IMR-90 (cell line): ENCODE results near the gene TCF12. TPM values are rescaled to one million over a fixed set of nuclear protein-coding genes. Genes with fewer than 3 reads are reported as not detected.
"Not testable (repeated sequence)": the region's sequence is repeated elsewhere in the genome, so short reads cannot be mapped to it uniquely, and the experiment has no call there.

ENCODE experiments used
- ATAC-seq: fragments of 200-7000 bp; cut with Tn5 transposase; 2 replicates; pipeline ENCODE4 v1.9.1; 2020; ENCODE audit warnings: low read depth, mild to moderate bottlenecking, moderate library complexity
- BruUV-seq: library from RNA; stranded (reverse); fragments of 400-500 nt; replicated peaks from 2 replicates; lab custom pipeline; 2021; lab: Mats Ljungman, UMichigan
- CTCF ChIA-PET: fragments of 300-600 bp; formaldehyde crosslinking; extraction: SDS; loops from one replicate; lab custom pipeline; 2021; ENCODE audit warnings: antibody characterized with exemption; lab: Yijun Ruan, JAX
- POLR2A ChIA-PET: fragments of 300-600 bp; sonication (Branson Sonifier 250); formaldehyde crosslinking; loops from one replicate; lab custom pipeline; 2022; ENCODE audit warnings: antibody characterized with exemption; ENCODE audit not compliant: unreplicated experiment; lab: Charles Lee
- DNase-seq: peaks from one replicate; pipeline ENCODE4 v3.0.0; 2013
- H2AFZ ChIP-seq: replicated peaks from 2 replicates; pipeline ENCODE3; 2013; ENCODE audit warnings: low read length, mild to moderate bottlenecking; ENCODE audit not compliant: poor library complexity
- H2AK5ac ChIP-seq: 2 replicates; pipeline ENCODE4 v1.6.1; 2013; ENCODE audit warnings: low read depth, low read length, inconsistent platforms
- H2AK9ac ChIP-seq: replicated peaks from 2 replicates; pipeline ENCODE3; 2013; ENCODE audit warnings: mild to moderate bottlenecking, low read depth, low read length, moderate library complexity; ENCODE audit not compliant: poor library complexity
- H2BK120ac ChIP-seq: 2 replicates; pipeline ENCODE4 v1.6.1; 2013; ENCODE audit warnings: low read depth, low read length, inconsistent platforms
- H2BK15ac ChIP-seq: 3 replicates; pipeline ENCODE4 v1.6.1; 2013; ENCODE audit warnings: low read depth, low read length, inconsistent platforms
- H2BK20ac ChIP-seq: 2 replicates; pipeline ENCODE4 v1.6.1; 2013; ENCODE audit warnings: low read depth, mild to moderate bottlenecking, inconsistent platforms, low read length, moderate library complexity
- H2BK5ac ChIP-seq: 2 replicates; pipeline ENCODE4 v1.6.1; 2013; ENCODE audit warnings: mild to moderate bottlenecking, low read depth, low read length, inconsistent platforms; ENCODE audit not compliant: poor library complexity, severe bottlenecking
- H3K14ac ChIP-seq: replicated peaks from 2 replicates; pipeline ENCODE4 v1.6.1; 2013; ENCODE audit warnings: low read depth, low read length, inconsistent platforms
- H3K18ac ChIP-seq: 2 replicates; pipeline ENCODE4 v1.6.1; 2013; ENCODE audit warnings: low read depth, low read length, control low read depth
- H3K23ac ChIP-seq: 2 replicates; pipeline ENCODE4 v1.6.1; 2013; ENCODE audit warnings: low read depth, low read length, inconsistent platforms
- H3K27ac ChIP-seq: 2 replicates; pipeline ENCODE4 v1.5.1; 2013; ENCODE audit warnings: mild to moderate bottlenecking, control low read depth, low read length; ENCODE audit not compliant: insufficient read depth
- H3K27me3 ChIP-seq: 2 replicates; pipeline ENCODE4 v1.6.1; 2013; ENCODE audit warnings: low read length; ENCODE audit not compliant: control insufficient read depth, insufficient read depth
- H3K36me3 ChIP-seq: 2 replicates; pipeline ENCODE4 v1.6.1; 2013; ENCODE audit warnings: low read length, mixed read lengths; ENCODE audit not compliant: control insufficient read depth, insufficient read depth
- H3K4ac ChIP-seq: 2 replicates; pipeline ENCODE4 v1.6.1; 2013; ENCODE audit warnings: low read depth, low read length, inconsistent platforms
- H3K4me1 ChIP-seq: 2 replicates; pipeline ENCODE4 v1.6.1; 2013; ENCODE audit warnings: low read length, mixed read lengths; ENCODE audit not compliant: control insufficient read depth, insufficient read depth
- H3K4me2 ChIP-seq: 2 replicates; pipeline ENCODE4 v1.6.1; 2013; ENCODE audit warnings: low read depth, mild to moderate bottlenecking, control low read depth, low read length, moderate library complexity
- H3K4me3 ChIP-seq: 2 replicates; pipeline ENCODE4 v1.5.1; 2013; ENCODE audit warnings: low read depth, mild to moderate bottlenecking, control low read depth, low read length, moderate library complexity; ENCODE audit not compliant: insufficient read depth
- H3K56ac ChIP-seq: 2 replicates; pipeline ENCODE4 v1.6.1; 2013; ENCODE audit warnings: low read length, inconsistent platforms; ENCODE audit not compliant: insufficient read depth; ENCODE audit errors: extremely low read depth
- H3K79me1 ChIP-seq, 2 experiments: 2 replicates each; pipeline ENCODE4 v1.6.1; 2013; ENCODE audit warnings: low read length in 2 of 2, inconsistent platforms in 1 of 2, low read depth in 1 of 2
- H3K9ac ChIP-seq: 2 replicates; pipeline ENCODE4 v1.6.1; 2013; ENCODE audit warnings: low read depth, low read length, control low read depth
- H3K9me1 ChIP-seq: 2 replicates; pipeline ENCODE4 v1.6.1; 2013; ENCODE audit warnings: low read length, inconsistent platforms; ENCODE audit not compliant: insufficient read depth
- H3K9me3 ChIP-seq: 2 replicates; pipeline ENCODE4 v1.6.1; 2013; ENCODE audit warnings: low read length; ENCODE audit not compliant: control insufficient read depth, insufficient read depth
- H4K20me1 ChIP-seq: 2 replicates; pipeline ENCODE4 v1.6.1; 2013; ENCODE audit warnings: low read length, inconsistent platforms; ENCODE audit not compliant: insufficient read depth
- H4K5ac ChIP-seq: 2 replicates; pipeline ENCODE4 v1.6.1; 2013; ENCODE audit warnings: mild to moderate bottlenecking, low read depth, low read length, control low read depth
- H4K8ac ChIP-seq, 2 experiments: 2 replicates each; pipeline ENCODE4 v1.6.1; 2013; ENCODE audit warnings: low read depth in 2 of 2, low read length in 2 of 2, control low read depth in 1 of 2, inconsistent platforms in 1 of 2
- H4K91ac ChIP-seq: 2 replicates; pipeline ENCODE4 v1.6.1; 2013; ENCODE audit warnings: low read depth, low read length, inconsistent platforms; ENCODE audit not compliant: insufficient read depth
- FOS ChIP-seq: fragments of 150-350 bp; IDR thresholded peaks from 2 replicates; pipeline ENCODE4 v1.6.1; 2016; ENCODE audit warnings: low read depth, low read length
- MAFK ChIP-seq: IDR thresholded peaks from 2 replicates; pipeline ENCODE4 v1.6.1; 2012; ENCODE audit warnings: low read depth, low read length, improper control_type of control experiment
- MAZ ChIP-seq: IDR thresholded peaks from 2 replicates; pipeline ENCODE4 v1.6.1; 2012; ENCODE audit warnings: low read depth, mild to moderate bottlenecking, low read length, improper control_type of control experiment, moderate library complexity, borderline replicate concordance
- RAD21 ChIP-seq: IDR thresholded peaks from 2 replicates; pipeline ENCODE4 v1.6.1; 2012; ENCODE audit warnings: low read length, improper control_type of control experiment
- RCOR1 ChIP-seq: IDR thresholded peaks from 2 replicates; pipeline ENCODE4 v1.6.1; 2012; ENCODE audit warnings: mild to moderate bottlenecking, low read length, improper control_type of control experiment; ENCODE audit not compliant: insufficient replicate concordance
- WGBS, 2 experiments: methylation state at CpG; one replicate each; pipeline versions ENCODE4 v1.1.5 to v1.1.7; 2013; ENCODE audit warnings: missing lambda C conversion rate in 2 of 2; ENCODE audit not compliant: insufficient read length in 1 of 2; ENCODE audit errors: extremely low coverage in 2 of 2; 5-methylcytosine and 5-hydroxymethylcytosine counted together
- dilution Hi-C: fragments of 300-500 bp; cut with HindIII; formaldehyde crosslinking; loops from one replicate; pipeline ENCODE4 v1.14.3; 2018; ENCODE audit warnings: low sequenced_read_pairs; ENCODE audit not compliant: unreplicated experiment
- in situ Hi-C: fragments of 300-500 bp; cut with MboI; formaldehyde crosslinking; loops from 3 replicates; pipeline ENCODE4 v1.14.3; 2019; ENCODE audit warnings: low sequenced_read_pairs, inconsistent platforms, mixed read lengths
- intact Hi-C: fragments of 100-400 bp; cut with micrococcal nuclease; formaldehyde crosslinking; loops from 2 replicates; pipeline ENCODE4 v1.10.0; 2022
- polyA plus RNA-seq, 3 experiments: library from polyadenylated mRNA; depleted of rRNA; stranded (reverse); fragments of >200 nt; gene quantifications; 2 replicates each; pipeline ENCODE4 v1.2.3, GENCODE V29; 2012; ENCODE audit warnings: low replicate concordance in 1 of 3
- total RNA-seq: library from RNA; depleted of rRNA; stranded (reverse); fragments of >200 nt; gene quantifications from 2 replicates; pipeline ENCODE4 v1.2.3, GENCODE V29; 2012

TCF12 gene
- total and polyA plus RNA-seq, 2 of the 4 experiments (the other 2 are of a cell fraction), result 79.4 to 160 TPM

- Histone ChIP-seq H3K56ac (no peak overlapping the region), H3K9me3 (no peaks in the 10 kb centered on the region), H2BK120ac (no peak overlapping the region), H3K9ac (no peak overlapping the region), H3K4me2 (no peak overlapping the region), H3K79me1 (peaks cover 42 to 85% of the 10 kb centered on the region in 2 experiments), H3K4me1 (peaks cover 5% of the 10 kb centered on the region), H2AFZ (no peak overlapping the region), H3K23ac (peak overlapping the region; percentile 48; the same call in 1 of the 2 replicates), H3K9me1 (peaks cover 21% of the 10 kb centered on the region; the same call in 1 of the 2 replicates), H4K91ac (no peak overlapping the region), H2BK15ac (no peak overlapping the region), H3K18ac (no peak overlapping the region), H3K27ac (no peak overlapping the region), H3K36me3 (no peaks in the 10 kb centered on the region; the same call in 1 of the 2 replicates), H4K5ac (no peak overlapping the region; the same call in 1 of the 2 replicates), H2AK9ac (no peak overlapping the region), H4K8ac (no peak overlapping the region), H3K27me3 (no peaks in the 10 kb centered on the region), H2AK5ac (no peak overlapping the region), H2BK5ac (no peak overlapping the region), H4K20me1 (peaks cover 44% of the 10 kb centered on the region), H3K14ac (no peak overlapping the region), H3K4ac (no peak overlapping the region), H2BK20ac (no peak overlapping the region), H3K4me3 (no peak overlapping the region)
- POLR2A ChIA-PET, result no interaction called here
- DNase-seq (no peak), ATAC-seq (no peak)
- no TSS peak for BruUV-seq
- WGBS, 2 experiments, result 86% methylated on average over 2 of the region's 3 CpGs; no CpG with 5 or more reads in 1 of the 2 experiments
- intact Hi-C loops (no loop called here), in situ Hi-C loops (no loop called here), dilution Hi-C loops (no loop called here)
- TF ChIP-seq RCOR1, result no peak
- no peak for TF ChIP-seq FOS
- TF ChIP-seq RAD21, result no peak
- no peak for TF ChIP-seq MAFK
- TF ChIP-seq MAZ, result no peak
- CTCF ChIA-PET, result no interaction called here
These were observed 94.1 kb downstream of the TCF12 start for GRCh38 chr15:57012556-57012955.

- H3K27ac ChIP-seq, H3K56ac ChIP-seq, H2AFZ ChIP-seq, in situ Hi-C loops, H2AK9ac ChIP-seq, H2BK5ac ChIP-seq, H3K27me3 ChIP-seq, H3K9ac ChIP-seq, H2BK15ac ChIP-seq, H3K4me1 ChIP-seq, H3K14ac ChIP-seq, H2BK20ac ChIP-seq, H3K4me3 ChIP-seq, CTCF ChIA-PET, H4K91ac ChIP-seq, H3K4ac ChIP-seq, DNase-seq, dilution Hi-C loops, H3K18ac ChIP-seq, H3K4me2 ChIP-seq, POLR2A ChIA-PET, H2BK120ac ChIP-seq, H3K9me3 ChIP-seq, BruUV-seq, H3K36me3 ChIP-seq, H2AK5ac ChIP-seq, H3K23ac ChIP-seq, H4K5ac ChIP-seq, H4K8ac ChIP-seq, ATAC-seq: not testable (repeated sequence)
- 100% methylated on average over 1 of the region's 5 CpGs; no CpG with 5 or more reads in 1 of the 2 experiments for WGBS, 2 experiments
- H4K20me1 ChIP-seq, result peaks cover 46% of the 10 kb centered on the region
- H3K9me1 ChIP-seq, result peaks cover 20% of the 10 kb centered on the region; the same call in 1 of the 2 replicates
- peaks cover 50 to 86% of the 10 kb centered on the region in 2 experiments for H3K79me1 ChIP-seq
- intact Hi-C loops, result loop anchor here (5.0 kb wide), 1 partner anchor 197 kb away; no protein-coding TSS in a partner anchor
These were observed 96.5 kb downstream of the TCF12 start for GRCh38 chr15:57014896-57015295.
